GDM1 (cell line): ENCODE results near the gene LENG8.
"Not testable (repeated sequence)": the region's sequence is repeated elsewhere in the genome, so short reads cannot be mapped to it uniquely, and the experiment has no call there.

Experiments used
- DNase-seq: peaks from one replicate; lab custom pipeline; 2025; lab: John Stamatoyannopoulos, UW

LENG8 gene

DNA sequence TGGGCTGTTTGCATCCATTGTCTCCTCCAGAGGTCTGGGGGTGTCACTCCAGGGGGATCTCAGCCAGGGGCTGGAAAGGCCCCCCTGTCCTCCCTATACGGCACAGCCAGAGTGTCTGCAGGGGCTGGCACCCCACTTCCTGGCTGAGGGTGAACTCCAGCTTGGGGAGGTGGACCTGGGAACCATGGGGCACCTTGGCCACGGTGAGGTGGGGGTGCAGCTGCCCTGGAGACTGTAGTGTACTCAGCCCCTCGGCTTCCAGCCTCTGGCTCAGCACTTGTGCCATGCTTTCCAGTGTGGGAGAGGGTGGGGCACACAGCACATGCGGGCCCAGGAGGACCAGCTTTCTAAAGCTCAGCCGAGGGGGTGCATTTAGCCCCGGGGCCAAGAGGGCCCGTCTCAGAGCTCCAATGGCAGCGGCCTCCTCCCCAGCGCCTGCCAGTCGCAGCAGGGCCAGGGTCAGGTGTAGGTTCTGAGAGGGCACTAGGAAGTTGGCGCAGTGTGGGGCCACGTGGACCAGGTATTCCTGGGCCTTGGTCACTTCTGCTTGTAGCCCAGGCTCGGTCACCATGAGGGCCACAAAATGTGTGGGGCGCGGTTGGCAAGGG lies 13.2 kb downstream of the LENG8 start:
- DNase-seq = no peak

- no peak for DNase-seq
Observed at GRCh38 chr19:54462655-54463530, 13.9 kb downstream of the LENG8 start.

- no peak for DNase-seq
Observed at GRCh38 chr19:54463531-54464043, 14.6 kb downstream of the LENG8 start, which contains the start of gene LENG9. LENG9 (minus strand) TSS chr19:54463778; CDS start chr19:54463526, 252 bp downstream.

- DNase-seq = peak; percentile 48
Observed at GRCh38 chr19:54464044-54464629, 15.1 kb downstream of the LENG8 start.

GRCh38 chr19:54464630-54465425 lies 15.8 kb downstream of the LENG8 start:
- DNase-seq = peak; percentile 62

- no peak for DNase-seq
Observed at GRCh38 chr19:54465426-54466109, 16.6 kb downstream of the LENG8 start.

DNA sequence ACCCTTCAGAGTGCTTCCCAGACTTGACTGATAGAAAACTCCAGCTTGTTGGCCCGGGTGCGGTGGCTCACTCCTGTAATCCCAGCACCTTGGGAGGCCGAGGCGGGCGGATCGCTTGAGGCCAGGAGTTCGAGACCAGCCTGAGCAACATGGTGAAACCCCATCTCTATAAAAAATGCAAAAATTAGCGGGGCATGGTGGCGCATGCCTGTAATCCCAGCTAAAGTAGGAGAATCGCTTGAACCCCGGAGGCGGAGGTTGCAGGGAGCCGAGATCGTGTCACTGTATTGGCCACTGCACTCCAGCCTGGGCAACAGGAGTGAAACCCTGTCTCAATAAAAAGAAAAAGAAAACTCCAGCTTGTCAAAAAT lies 17.1 kb downstream of the LENG8 start:
- DNase-seq = not testable (repeated sequence)

DNA sequence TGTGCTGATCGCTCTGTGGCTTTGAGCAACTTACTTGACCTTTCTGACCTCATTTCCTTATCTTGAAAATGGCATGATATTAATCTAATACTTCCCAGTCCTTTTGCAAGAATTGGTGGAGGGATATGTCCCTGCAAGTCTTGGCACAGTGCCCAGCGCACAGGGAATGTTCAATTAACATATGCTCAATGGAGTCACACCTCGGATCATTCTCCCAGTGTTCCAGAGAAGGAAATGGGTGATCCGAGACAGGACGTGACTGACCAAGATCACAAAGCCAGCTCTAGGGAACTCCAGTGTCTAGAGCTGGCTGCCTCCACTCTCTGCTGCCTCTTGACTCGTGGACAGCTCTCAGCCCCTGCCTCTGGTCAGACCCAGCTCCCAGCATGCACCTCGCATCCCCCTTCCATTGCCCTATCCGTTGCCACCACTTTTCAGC lies 20.5 kb downstream of the LENG8 start:
- no peak for DNase-seq

- DNase-seq = no peak
Observed at GRCh38 chr19:54470276-54470887, 21.4 kb downstream of the LENG8 start.

DNA sequence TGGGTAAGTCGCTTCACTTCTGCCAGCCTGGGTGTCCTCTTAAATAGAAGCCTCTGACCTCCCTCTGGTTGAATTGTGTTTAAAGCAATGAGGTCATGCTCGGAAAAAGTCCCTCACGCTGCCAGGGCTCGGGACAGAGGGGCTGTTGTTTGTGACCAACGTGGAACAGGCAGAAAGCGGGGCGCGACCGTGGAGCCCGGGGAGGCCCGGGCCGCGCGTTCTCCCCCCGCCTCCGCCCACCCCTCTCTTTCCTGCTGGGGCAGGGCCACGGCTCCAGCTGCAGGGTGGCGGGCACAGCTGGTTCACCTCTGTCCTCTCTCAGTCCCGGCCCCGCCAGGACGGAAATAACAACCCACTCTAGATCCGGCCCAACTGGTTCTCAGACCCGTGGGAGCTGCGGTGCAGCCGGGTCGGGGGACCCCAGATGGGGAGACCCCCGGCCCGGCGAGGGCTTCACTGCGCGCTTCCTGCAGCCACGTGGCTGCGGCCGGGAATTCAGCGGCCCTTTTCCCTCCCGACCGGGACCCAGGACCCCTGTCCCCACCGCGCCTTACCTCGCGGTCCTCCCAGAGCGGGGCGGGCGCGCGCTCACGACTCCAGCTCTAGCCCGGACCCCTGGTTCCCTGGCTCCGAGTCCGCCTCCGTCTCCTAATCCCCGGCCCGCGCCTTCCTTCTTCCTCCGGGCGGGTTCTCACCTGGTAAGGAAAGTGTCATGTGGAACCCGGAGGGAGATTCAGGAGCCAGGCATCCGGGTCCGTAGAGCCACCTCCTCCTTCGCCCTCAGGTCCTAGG lies 22.2 kb downstream of the LENG8 start:
- DNase-seq = no peak

DNA sequence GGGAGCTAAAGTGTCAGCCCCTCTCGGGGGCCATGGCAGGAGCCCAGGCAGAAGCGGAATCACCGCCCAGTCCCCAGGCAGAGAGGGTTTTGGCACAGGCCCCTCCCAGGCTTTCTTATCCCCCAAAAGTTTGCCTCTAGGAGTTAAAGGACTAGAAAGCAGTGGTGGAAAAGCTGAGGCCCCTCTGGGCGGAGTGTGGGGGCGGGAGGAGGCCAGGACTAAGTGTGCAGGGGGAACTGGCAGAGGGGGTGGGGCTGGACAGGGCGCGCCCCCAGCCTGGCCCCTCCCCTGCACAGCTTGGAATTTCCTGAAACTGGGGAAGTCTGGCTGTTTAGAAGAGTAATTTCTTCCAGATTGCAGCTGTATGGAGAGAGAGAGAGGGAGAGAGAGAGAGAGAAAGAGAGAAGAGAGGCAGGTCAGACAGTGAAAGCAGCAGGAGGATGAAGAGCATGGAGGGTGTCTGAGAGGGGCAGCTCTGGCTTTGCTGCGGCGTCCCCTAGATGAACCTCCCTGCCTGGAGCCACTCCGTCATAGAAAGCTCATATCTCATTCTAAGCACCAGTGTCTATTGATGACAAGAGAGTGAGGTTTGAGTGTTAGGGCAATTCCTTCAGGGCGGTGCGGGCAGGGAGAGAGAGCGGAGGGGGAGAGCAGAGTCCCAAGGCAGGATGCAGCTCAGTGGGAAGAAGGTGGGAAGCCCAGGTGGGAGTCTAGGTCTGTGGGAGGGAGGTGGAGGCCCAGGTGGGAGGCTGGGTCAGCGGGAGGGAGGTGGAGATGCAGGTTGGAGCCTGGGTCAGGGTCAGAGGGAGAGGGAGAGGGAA lies 24.3 kb downstream of the LENG8 start, which contains the start of gene CDC42EP5:
Gene CDC42EP5 (minus strand): TSS at position 226 of the 821 bp plus-strand sequence. CDS start 7,749 bp downstream, outside the sequence.
- DNase-seq = no peak

- no peak for DNase-seq
Observed at GRCh38 chr19:54473892-54474372, 24.9 kb downstream of the LENG8 start.

GRCh38 chr19:54475706-54476105 lies 26.7 kb downstream of the LENG8 start:
- DNase-seq = no peak

DNA sequence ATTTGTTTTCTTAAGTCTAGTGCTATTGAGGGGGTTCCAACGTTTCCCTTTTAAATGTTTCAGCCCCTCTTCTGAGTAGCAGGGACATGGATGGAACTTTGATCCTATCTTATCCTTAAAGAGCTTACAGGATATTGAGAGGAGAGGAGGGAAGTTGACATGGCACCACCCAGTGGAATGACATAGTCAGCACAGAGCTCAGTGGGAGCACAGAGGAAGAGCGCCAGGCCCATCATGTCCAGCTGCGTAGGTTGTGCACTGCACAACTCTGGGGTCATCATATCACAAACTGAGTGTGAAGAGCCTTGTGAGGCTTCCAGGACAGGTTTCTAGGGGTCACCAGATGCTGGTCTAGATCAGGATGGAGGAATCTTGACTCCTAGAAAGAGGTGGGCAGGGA lies 28.7 kb downstream of the LENG8 start:
- no peak for DNase-seq

- peak; percentile 23 for DNase-seq
Observed at GRCh38 chr19:54478677-54479266, 29.8 kb downstream of the LENG8 start.

DNA sequence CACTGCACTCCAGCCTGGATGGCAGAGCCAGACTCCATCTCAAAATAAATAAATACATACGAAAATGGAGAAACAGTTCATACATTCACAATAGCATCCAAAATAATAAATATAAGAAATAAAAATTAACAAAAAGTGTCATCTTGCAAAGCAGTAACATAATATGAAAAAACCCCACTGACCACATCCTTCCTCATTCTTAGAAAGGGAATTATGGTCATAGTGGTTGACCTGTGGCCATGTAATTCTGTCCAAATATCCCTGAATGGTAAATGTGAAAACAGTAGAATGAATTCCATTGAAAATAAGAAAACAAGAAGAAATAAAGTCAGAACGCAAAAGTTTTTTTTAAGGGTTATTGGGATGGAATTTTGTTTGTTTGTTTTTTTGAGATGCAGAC lies 31.1 kb downstream of the LENG8 start:
- no peak for DNase-seq

- peak; percentile 30 for DNase-seq
Observed at GRCh38 chr19:54481326-54481930, 32.4 kb downstream of the LENG8 start.

DNA sequence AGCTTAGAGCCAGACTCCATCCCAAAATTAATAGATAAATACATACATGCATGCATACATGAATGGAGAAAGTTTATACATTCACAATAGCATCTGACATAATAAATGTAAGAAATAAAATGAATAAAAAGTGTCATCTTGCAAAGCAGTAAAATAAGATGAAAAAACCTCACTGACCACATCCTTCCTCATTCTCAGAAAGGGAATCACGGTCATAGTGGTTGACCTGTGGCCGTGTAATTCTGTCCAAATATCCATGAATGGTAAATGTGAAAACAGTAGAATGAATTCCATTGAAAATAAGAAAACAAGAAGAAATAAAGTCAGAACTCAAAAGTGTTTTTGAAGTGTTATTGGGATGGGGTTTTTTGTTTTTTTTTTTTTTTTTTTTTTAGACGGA lies 33.9 kb downstream of the LENG8 start:
- no peak for DNase-seq
